GM21717 (cell line): ENCODE measurements around the gene SOX6.

ENCODE experiments used
- ATAC-seq: cut with Tn5 transposase; IDR thresholded peaks from one replicate; pipeline ENCODE4 v1.9.1; 2021; ENCODE audit warnings: mild to moderate bottlenecking, moderate library complexity; ENCODE audit not compliant: unreplicated experiment

Gene SOX6

DNA sequence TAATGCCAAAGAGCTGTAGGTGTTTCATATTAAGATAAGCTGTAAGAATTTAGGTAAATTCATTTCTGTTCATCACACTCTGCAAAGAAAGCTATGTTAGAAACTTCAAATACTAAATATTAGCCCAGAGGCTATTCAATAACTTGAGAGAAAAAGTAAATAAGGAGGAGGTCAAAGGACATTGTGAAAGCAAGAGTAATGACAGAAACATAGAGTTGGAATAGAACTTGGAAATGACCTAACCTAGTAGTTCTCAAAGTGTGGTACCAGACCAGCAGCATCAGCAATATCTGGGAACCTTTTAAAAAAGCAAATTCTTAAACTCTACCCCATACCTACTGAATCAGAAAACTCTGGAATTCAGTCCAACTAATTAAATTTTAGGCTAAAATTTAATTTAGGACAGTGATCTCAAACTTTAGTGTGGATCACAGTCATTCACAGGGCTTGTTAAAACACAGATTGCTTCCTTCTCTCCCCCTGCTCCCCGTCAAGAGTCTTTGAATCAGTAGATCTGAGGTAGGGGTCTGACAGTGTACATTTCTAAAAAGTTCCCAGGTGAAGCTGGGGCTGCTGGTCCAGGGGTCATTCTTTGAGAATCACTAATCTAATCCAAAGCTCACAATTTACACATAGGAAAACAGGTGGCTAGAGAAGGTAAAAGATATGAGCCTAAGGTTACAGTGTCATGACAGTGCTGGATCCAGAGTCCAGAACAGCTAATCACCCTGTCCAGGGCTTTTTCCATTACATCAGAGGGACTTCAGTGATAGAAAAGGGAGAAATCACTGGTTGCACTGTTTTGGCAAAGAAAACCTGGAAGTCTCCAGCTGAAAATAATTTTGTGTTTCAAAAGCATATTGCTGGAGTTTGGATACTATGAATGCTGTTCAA is 241.1 kb downstream of the SOX6 start:
- no peak for ATAC-seq

DNA sequence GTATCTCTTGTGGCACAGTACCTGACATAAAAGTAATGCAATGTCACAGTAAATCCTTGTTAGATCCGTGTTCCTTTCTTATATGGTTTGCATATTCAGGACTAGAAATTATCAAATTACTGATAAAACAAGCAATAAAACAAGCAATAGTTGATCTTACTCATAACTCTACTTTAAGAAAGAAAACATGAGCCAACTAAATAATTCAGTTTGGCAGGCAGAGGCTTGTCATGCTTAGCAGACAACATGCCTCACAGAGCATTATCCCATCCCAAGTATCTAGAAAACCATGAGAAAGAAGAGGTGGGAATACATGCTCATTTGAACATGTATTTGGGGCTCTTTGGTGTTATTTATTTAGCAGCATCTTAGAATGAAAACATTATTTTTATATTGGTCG is 241.9 kb downstream of the SOX6 start:
- ATAC-seq, result no peak

DNA sequence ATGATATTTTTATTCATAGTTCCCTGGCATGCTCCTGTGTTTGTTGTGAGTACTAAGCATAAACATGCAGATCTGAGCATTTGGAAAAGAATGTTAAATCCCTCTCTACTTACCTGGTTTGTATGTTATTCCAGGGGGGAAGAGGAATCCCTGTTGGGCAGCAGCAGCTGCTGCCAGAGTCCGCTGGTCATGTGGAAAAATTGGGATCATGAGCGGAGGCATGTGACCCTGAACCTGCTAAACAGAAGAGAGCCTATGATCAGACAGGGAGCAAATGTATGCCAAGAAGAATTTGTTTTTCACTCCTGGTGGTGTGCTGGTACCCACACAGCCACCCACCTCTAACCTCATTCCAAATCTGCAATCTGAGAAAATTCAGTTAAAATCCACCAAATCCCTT is 244.7 kb downstream of the SOX6 start:
- no peak for ATAC-seq

DNA sequence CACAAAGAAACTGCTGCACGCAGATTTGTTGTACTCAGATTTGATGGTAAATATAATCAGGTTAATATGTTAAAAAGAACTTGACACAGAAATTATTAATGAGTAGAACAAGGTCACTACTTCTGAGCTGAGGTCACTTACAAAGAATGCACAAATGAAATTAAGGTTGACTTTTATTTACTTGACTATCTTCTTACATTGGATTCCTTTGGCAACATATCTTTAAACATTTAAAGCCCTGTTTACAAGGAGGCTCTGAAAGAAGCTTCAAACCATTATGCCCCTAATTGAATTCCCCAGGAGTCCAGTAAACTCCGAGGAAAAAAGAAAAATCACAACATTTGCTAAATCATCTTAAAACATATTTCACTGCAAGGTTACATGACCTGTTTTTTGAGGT is 245.5 kb downstream of the SOX6 start:
- ATAC-seq, result no peak

DNA sequence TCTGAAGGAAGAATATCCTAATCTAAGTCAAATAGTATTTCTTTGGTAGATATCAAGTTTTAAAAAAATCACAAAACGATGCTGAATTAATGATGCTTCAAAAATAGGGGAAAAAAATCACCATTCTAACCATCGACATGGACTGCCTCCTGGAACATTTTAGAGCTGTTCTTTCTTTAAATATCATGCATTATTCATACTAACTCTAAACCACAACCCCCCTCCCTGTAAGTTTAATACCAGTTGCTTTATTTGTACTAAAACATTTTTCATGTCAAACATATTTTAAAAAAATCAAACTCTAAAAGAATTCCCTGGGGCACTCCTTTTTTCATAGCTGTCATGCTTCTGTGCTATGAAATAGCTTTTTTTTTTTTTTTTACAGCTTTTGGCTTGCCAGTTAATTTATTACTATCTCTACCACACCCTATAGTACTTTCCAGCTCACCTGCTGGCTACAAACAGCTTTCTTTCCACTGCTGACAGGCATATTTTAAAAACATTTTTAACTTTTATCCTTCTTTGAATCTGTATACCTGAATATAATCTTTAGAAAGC is 256.9 kb downstream of the SOX6 start:
- no peak for ATAC-seq

DNA sequence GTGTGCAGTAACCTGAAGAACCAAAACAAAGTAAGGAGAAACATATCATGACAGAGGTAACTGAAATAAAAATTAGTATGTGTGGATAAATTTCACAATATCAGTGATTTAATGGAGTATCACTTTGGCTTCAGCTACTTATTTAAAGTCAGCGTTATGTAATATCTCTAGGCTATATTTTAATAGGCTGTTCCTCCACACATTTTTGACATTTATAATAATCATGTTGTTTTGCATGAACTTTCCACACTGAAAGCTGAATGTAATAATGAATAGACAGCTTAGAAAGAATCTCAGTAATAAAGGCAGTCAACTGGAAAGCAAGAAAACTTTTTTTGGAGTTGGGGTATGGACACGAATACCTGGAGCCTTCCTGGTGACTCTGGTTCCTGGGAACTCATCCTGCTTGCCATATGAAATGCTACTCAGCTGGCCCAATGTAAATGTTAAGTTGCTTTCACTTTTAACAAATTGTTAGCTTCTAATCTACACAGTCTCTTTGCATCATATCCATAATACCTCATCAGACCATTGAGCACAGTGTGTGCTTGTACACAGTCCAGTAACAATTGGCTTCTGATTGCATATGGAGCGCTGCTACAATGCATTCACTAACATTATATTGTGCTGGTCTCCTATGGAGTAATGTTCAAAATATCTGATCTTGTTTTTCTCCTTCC is 257.7 kb downstream of the SOX6 start:
- no peak for ATAC-seq

DNA sequence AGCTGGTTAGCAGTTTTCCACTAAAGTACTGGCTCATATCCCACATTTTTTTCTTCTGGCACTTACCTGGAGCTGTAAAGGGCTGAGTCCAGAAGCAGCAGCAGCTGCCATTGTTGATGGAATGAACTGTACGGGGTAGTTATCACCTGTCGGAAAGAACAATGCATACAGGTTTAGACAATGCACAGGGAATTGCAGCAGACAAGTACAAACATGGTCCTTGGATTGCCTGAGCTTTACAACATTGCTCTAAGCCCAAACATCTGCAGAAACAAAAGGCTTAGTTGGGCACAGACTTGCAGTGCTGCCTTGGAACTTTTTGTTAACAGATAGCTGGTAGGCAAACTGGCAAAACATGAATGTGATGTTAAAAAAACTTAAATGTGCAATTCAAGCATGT is 258.8 kb downstream of the SOX6 start:
- no peak for ATAC-seq

DNA sequence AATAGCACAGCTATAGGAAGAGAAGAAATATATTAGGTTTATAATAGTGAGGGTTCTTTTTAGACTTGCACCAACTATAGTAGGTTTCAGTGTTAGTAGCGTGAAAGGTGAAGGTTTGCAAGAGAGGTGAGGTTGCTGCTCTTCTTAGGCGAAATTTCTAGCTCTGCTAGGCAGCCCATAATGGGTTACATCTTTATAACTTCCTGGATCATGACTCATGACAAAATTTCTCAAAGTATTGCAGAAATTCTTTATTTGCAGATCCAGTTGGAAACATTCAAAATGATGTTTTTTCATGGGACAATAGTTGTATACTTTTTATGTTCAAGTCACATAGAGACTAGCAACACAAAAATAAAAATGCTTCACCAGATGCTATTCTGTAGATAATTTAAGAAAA is 260.0 kb downstream of the SOX6 start:
- ATAC-seq, result no peak

DNA sequence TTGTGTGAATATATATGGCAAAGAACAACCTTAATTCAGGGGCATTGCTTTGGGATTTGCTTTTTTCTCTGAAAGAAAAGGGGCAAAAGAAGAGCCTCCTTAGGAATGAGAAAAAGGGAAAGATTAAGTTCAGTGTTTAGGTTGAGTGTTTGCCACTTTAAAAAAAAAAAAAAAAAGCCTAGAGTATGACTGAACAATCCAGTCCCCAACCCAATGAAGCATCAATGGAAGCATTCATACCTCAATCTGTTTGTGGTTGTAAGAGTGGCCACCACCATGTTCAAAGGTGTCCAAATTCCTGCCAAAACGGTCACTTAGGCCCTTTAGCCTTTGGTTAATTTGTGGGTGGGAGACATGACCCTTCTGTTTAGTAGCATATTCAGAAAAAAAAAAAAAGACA is 260.6 kb downstream of the SOX6 start:
- ATAC-seq, result no peak

DNA sequence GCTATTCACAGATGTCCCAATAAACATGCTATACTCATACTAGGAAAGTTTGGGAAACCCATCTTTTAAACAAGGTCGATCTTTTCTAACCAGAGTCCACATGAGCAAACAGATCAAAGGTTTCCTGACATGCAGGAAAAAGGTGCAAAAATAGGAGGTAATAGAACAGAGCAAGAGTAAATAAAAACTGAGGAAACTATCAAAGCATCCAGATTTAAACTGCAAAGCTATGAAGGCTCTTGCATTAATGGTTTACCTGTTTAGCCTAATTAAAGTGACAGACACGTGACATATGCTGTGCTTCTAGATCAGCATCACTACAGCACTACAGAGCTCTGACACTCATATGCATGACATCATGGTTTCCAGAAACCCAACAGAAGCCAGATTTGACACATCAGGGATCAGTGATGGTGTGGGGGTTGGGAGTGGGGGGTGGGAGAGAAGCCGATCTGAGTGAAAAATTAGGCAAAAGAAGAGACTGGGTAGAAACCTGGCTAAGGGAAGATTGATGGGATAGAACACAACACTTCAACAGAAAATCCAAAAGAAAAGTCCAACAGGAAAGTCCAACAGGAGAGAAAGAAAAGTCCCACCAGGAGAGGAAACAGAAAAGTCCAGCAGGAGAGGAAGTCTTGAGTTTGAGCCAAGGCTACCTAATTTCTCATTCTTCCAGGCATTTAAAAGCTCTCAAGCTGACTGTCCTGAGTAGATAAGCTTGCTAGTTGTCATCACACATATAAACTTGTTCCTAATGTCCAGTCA is 262.3 kb downstream of the SOX6 start:
- ATAC-seq, result no peak

DNA sequence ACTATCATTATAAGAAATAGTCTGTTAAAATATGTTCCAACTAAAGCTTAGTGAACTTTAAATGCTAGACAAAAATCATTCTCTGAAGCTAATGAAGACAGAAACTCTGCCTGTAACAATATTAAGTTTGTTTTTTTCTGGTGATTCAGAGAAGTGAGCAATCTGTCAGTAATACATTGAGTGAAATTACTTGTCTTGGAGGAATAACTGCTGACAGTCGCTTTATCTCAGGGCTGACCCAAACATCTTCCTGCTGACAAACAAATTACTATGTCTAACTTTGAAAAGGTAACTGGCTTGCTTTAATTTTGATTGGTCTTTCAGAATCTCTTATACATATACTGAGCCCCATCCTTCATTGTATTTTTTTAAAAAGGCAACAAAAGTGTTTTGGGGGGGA is 264.5 kb downstream of the SOX6 start:
- no peak for ATAC-seq

DNA sequence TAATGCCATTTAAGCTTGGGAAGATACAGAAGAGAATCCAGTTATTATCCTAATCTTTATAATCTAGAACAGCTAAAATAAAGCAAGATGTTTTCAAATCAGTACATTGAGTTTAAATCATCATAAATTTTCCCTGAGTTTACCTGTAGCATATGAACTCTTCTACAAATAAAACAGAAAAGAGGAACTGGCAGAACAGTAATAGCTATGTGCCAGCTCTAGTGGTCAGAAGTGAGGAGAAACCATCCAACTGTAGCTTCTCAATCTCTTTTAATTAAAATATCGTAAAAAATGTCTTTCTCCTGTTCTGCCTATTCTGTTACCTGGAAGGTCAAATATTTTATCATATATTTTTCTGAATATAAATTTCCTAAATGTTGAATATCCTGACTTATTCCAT is 266.9 kb downstream of the SOX6 start:
- ATAC-seq, result no peak

DNA sequence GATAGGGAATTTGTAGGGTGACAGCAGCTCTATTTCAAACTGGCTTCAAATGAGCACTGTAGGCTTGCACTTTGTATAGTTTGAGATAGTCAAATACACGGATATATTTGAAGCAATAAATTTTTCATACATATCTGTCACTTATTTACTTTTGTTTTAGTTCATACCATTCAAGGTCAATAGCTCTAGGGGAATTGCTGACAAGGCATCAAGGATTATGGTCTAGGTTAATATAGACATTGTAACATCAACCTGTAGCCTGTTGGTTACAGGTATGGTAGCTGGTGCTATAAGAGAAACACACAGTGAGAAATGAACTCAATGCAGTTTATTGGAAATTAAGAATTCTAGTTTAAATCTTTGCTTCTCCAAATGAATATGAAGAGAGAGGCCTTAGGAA is 267.6 kb downstream of the SOX6 start:
- no peak for ATAC-seq

DNA sequence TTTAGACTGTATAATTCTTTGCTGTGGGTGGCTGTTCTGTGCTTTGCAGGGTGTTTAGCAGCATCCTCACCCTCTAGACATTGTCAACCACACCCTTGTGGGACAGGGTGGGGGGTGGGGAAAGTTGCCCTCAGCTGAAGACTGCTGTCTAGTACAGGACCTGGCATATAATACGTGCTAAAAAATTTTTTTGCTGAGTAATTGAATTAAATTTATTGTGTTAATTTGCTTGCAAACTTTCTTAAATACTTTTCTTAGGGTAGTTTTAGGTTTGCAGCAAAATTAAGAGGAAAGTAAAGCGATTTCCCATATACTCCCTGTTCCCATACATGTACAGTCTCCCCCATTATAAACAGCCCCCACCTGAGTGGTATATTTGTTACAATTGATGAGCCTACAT is 268.5 kb downstream of the SOX6 start:
- ATAC-seq, result no peak

DNA sequence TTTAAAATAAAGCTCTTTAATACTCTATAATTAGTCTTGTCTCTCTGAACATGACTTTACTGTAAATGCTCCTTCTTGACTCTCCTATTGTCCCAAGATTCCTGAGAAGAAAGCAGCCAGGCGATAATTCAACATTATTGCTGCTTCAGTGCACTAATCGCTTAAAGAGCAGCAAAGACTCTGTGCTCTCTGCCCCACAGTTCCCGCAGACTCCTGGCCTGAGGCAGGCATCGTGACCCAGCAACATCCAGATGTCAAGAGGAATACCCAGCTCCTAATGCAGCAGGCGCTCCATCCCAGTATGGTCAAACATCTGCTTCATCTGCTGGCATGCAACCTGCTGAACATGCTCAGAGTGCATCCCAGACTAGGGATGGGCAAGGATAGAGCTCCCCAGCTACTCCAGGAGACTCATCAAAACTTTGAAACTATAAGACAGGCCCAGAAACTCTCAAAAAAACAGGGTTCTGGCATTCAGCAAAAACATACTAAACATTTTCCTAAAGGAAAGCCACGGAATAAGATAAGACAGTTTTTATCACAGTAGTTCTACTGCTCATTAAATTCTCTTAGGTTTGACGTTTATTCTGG is 270.0 kb downstream of the SOX6 start:
- no peak for ATAC-seq

DNA sequence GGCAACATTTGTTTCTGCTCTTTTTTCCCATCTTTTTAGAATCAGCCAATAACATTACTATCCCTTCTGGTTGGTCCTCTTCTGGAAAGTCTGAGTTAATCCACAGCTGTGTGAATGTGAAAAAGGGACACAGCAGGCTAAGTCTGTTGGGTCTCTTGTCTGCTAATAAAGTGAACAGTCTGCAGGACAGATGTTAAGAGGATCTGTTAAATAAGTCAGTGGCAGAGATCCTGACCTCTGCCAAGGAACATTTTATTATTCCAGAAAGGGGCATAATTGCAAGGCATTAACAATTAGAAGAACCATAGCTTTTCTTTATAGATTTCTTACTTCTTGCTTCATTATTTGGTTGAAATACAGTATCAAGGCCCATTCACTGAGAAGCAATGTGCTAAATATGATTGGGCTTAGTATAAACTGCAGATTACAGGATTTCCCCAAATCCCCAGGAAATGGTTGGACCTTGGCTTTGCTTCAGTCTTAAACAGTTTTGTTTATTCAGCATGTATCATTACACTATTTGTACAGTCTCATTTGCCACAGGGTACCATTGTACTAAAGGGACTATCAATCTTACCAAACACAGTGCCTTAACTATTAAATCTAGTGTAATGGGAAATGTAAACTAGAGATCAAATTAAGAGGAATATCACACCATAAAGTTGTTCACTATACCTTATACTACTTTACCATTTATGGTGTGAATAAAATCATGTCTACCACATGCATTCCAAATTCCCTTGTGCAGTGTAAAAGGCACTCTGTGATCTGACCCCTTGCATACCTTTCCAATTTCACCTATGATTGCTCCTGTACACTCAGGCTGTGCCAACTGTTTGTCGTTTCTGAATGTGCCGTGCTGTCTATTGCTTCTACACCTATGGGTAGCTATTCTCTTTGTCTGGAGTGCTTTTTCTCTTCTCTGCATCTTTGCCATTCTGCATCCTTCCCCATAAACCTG is 274.0 kb downstream of the SOX6 start:
- ATAC-seq, result no peak

DNA sequence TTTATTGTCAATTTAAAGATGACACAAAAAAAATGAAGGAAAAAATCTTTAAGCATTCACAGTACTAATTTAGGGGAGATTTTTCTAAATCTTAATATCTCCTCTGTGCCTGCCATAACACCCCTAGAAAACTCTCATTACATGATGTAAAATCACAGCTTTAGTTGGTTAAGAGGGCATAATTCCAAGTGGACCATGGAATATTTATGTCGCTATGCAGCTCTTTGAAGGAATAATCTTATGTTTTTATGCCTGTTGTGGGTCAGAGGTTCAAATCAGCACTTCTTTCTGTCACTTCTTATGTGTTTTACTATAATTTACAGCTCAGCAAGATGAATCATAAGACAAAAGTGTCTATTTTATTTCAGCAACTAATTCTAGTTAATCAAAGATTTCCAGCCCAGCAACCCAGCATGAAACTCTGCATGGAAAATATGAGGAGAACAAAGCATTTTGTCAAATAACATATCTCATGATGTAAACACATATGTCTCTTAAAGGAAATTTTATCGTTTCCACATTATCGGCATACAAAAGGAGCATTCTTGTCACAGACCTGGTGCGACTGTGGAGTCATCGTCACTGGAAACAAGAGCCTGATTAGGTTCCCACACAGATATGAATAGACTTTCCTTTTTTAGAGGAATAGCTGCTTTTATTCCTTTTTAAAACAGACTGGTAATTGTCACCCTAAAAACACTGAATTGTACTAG is 274.8 kb downstream of the SOX6 start:
- no peak for ATAC-seq

DNA sequence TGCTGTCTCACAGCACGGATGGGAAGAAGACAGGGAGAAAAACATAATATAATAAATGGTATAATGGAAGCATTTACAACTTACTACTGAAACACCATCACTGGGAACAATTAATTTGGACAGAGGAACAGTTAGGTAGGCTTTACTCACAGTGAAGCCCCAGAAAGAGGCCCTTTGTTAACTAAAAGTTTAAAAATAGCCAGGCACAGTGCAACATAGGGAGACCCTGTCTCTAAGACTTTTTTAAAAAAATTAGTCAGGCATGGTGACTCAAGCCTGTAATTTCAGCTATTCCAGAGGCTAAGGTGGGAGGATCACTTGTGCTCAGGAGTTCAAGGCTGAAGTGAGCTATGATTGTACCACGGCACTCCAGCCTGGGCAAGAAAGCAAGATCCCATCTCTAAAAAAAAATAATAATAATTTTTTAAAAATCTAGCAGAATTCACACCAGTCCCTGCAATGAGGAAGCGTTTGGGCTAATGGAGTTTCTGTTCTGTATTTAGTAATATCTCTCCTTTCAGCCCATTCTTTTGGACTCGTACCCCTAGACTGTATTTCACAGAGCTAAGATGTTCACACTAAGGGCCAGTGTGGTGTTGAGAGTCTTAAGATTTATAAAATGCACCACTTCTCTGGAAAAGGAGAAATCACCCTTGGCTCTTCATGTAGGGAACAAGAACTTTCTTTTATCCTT is 275.5 kb downstream of the SOX6 start:
- ATAC-seq, result no peak

DNA sequence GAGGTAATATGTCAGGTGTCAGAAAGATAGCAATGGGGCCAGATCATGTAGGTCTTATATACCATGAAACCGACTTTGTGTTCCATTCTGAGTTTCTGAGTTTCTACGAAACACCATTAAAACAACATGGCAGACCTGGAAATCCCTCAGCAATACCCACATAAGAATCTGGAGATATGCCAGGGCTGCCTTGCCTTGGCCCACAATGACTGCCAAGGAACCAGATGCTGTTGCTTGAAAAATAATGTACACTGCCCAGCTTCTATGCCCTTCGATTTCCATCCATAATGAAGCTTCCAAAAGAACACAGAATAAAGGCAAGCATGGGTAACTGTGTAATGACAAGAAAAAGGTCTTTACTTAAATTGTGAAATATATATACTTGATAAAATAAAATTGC is 277.4 kb downstream of the SOX6 start:
- no peak for ATAC-seq
